Adrenal gland (tissue), 5 donors: ENCODE results near the gene PCDH11Y.
"Not testable (repeated sequence)": the region's sequence is repeated elsewhere in the genome, so short reads cannot be mapped to it uniquely, and the experiment has no call there.

Experiments
- CTCF ChIP-seq, 6 experiments: fragments of 450-650 bp in 4 of 6; fragments of 200-600 bp in 2 of 6; sonication (generic) in 1 of 6; IDR thresholded peaks; 1 replicate in 5 of 6; 2 replicates in 1 of 6; pipeline versions ENCODE4 v1.5.1 to v1.8.0; 2016 to 2021; ENCODE audit warnings: antibody characterized with exemption in 6 of 6, mild to moderate bottlenecking in 2 of 6, moderate library complexity in 1 of 6
- POLR2A ChIP-seq, 2 donors: fragments of 450-650 bp; IDR thresholded peaks; one replicate each; pipeline ENCODE4 v1.6.1; 2017; ENCODE audit warnings: antibody characterized with exemption in 2 of 2, mild to moderate bottlenecking in 2 of 2, moderate library complexity in 1 of 2
- donor health status: DM: no; HTN: no; CAD: no.

DNA sequence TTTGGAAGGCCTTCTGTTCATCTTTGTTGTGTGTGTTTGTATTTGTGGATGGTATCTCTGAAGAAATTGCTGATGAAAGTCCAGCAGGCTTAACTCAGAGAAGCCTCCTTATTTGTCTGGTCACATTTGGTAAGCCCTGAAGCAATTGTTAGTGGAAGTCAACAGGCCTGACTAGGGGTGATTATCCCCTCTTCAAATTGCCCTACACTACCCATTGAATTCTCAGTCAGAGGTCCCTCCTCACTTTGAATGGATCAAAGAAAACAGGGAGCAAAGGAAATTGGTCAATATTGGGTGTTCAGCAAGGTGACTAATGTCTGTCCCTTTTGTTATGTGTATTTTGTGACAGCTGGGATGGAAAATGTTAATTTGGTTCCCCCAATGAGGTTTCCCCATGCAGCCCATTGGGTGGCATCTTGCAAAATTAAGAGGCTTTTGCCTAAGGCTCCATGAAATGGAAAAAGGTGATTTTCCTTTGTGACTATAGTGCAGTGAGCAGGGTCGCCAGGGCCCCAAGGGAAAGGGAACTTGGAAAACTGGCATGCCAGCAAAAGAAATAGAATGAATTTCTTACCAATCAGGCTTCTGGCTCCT, 709.8 kb downstream of the PCDH11Y start:
- not testable (repeated sequence) for TF ChIP-seq CTCF, POLR2A (IDR thresholded peaks at IDR 0.05)
